Heart right ventricle (tissue), 16 donors: ENCODE results near the gene CAPN9. TPM values are rescaled to one million over a fixed set of nuclear protein-coding genes. Genes with fewer than 3 reads are reported as not detected.
A peak's percentile ranks its signal among the peaks of the same experiment; 100 is the strongest.

Experiments
- ATAC-seq, 8 donors: fragments of 200-7000 bp; cut with Tn5 transposase; one replicate each; pipeline ENCODE4 v1.9.1; 2020; ENCODE audit warnings: mild to moderate bottlenecking in 8 of 8, moderate library complexity in 8 of 8, moderate number of reproducible peaks in 1 of 8
- DNase-seq, 2 donors: peaks; one replicate each; pipeline ENCODE4 v3.0.0-alpha.2; 2020
- H3K27ac ChIP-seq, 10 donors: fragments of 200-600 bp; sonication (generic) in 2 of 10; one replicate each; pipeline versions ENCODE4 v1.5.0 to v1.8.0; 2020 to 2022; ENCODE audit warnings: mild to moderate bottlenecking in 3 of 10
- H3K27me3 ChIP-seq, 7 donors: fragments of 200-600 bp; one replicate each; pipeline ENCODE4 v1.8.0; 2021 to 2022; ENCODE audit warnings: mild to moderate bottlenecking in 2 of 7
- H3K36me3 ChIP-seq, 9 donors: fragments of 200-600 bp; sonication (generic) in 1 of 9; one replicate each; pipeline versions ENCODE4 v1.5.0 to v1.8.0; 2020 to 2022; ENCODE audit warnings: mild to moderate bottlenecking in 2 of 9
- H3K4me1 ChIP-seq, 9 donors: fragments of 200-600 bp; sonication (generic) in 1 of 9; one replicate each; pipeline versions ENCODE4 v1.5.0 to v1.8.0; 2020 to 2022; ENCODE audit warnings: mild to moderate bottlenecking in 4 of 9
- H3K4me3 ChIP-seq, 10 donors: fragments of 200-600 bp; sonication (generic) in 2 of 10; one replicate each; pipeline versions ENCODE4 v1.5.0 to v1.8.0; 2020 to 2022; ENCODE audit warnings: mild to moderate bottlenecking in 7 of 10, moderate library complexity in 2 of 10
- H3K9me3 ChIP-seq, 11 donors: fragments of 200-600 bp in 10 of 11; sonication (generic) in 2 of 11; one replicate each; pipeline versions ENCODE4 v1.5.0 to v1.8.0; 2013 to 2022; ENCODE audit warnings: mild to moderate bottlenecking in 2 of 11, control low read depth in 1 of 11, moderate library complexity in 1 of 11
- CTCF ChIP-seq, 9 donors: fragments of 200-600 bp; sonication (generic) in 2 of 9; IDR thresholded peaks; one replicate each; pipeline versions ENCODE4 v1.5.0 to v1.8.0; 2021 to 2022; ENCODE audit warnings: antibody characterized with exemption in 9 of 9, mild to moderate bottlenecking in 5 of 9, moderate library complexity in 1 of 9
- WGBS, 2 donors: extraction: QIAGEN DNeasy Blood & Tissue Kit; methylation state at CpG; one replicate each; pipeline ENCODE4 v1.1.7; 2013; ENCODE audit warnings: inconsistent platforms in 1 of 2; 5-methylcytosine and 5-hydroxymethylcytosine counted together
- intact Hi-C, 10 donors: fragments of 100-400 bp; cut with DNase I; formaldehyde crosslinking; loops; one replicate each; pipeline versions ENCODE4 v1.11.1 to v1.14.2; 2022
- polyA plus RNA-seq, 2 donors: library from polyadenylated mRNA; stranded (reverse); fragments of 200-250 nt; gene quantifications; one replicate each; pipeline ENCODE4 v1.2.3, GENCODE V29; 2013
- total RNA-seq, 10 donors: library from RNA; stranded (reverse); fragmentation: NEBNext Ultra II Directional in 3 of 10; extraction: Animal tissue kit (Norgen Biotek cat#: 25700) in 3 of 10; gene quantifications; one replicate each; pipeline versions ENCODE4 v1.2.1 to v1.2.4, GENCODE V29; 2021 to 2023
- donor health status: Arrhythmogenic right ventricular cardiomyopathy.
- donor health status: ischemic (EF 13 %, LVEDD 7.1; RV severe dilation, severe dysfunction).
- donor health status: healthy with polysubstance abuse.
- donor health status: DM: no; HTN: yes; CAD: no.
- donor health status: DM: no; HTN: no; CAD: no.
- donor health status: ischemic (EF 25% LVEDD 6.9; RV normal size, moderate dysfunction).
- donor health status: ischemic (EF 25% LVEDD 5.7; RV mildly dilated, moderate dysfunction).
- donor health status: healthy.
- donor health status: DM: yes; HTN: yes; CAD: no.
- donor health status: Ischemic cardiomyopathy.
- donor health status: ischemic (EF 35%, LVEDD 5.7; RV mildly dilated, moderate dysfunction).
- donor health status: nonischemic (EF 11% LVEDD 7.7; RV severe dilation, severe dysfunction).
- donor health status: DM: yes; HTN: yes; CAD: no.
- donor health status: PGD.
- donor health status: ischemic (EF 29% LVEDD 5.4; RV normal size, mild dysfunction).
- donor health status: nonischemic (EF 23%, LVEDD 6.1; RV moderate dilation, normal function).

The CAPN9 gene
- total and polyA plus RNA-seq, 12 donors: 0.22 to 0.25 (median 0.24) TPM; not detected in 9

- Histone ChIP-seq H3K4me3 (no peak overlapping the region), H3K27ac (no peak overlapping the region), H3K36me3 (peaks cover 0 to 23% (median 9%) of the 10 kb centered on the region in 9 donors), H3K4me1 (peaks cover 0 to 32% (median 8%) of the 10 kb centered on the region in 9 donors), H3K9me3 (peaks cover 0 to 6% (median 0%) of the 10 kb centered on the region in 11 donors), H3K27me3 (no peaks in the 10 kb centered on the region)
- intact Hi-C loops: no loop called here
- 96 to 97% methylated on average over 3 of the region's 3 CpGs for whole genome bisulfite sequencing, 2 donors
- ATAC-seq: no peak
- DNase-seq: no peak
- TF ChIP-seq CTCF (IDR thresholded peaks at IDR 0.05): no peak
Measured at GRCh38 chr1:230833511-230833910, 86.3 kb downstream of the CAPN9 start.

GRCh38 chr1:230834292-230834691 is 87.1 kb downstream of the CAPN9 start:
- Histone ChIP-seq H3K4me1 (peaks cover 0 to 31% (median 12%) of the 10 kb centered on the region in 9 donors), H3K27me3 (no peaks in the 10 kb centered on the region), H3K9me3 (peaks cover 0 to 6% (median 0%) of the 10 kb centered on the region in 11 donors), H3K4me3 (no peak overlapping the region), H3K36me3 (peaks cover 0 to 31% (median 17%) of the 10 kb centered on the region in 9 donors), H3K27ac (no peak overlapping the region)
- 38 to 42% methylated on average over 3 of the region's 3 CpGs for WGBS, 2 donors
- intact Hi-C loops: no loop called here
- no peak for TF ChIP-seq CTCF (IDR thresholded peaks at IDR 0.05)
- peak in 6 of 8 donors; percentile 41 to 67 (median 52) for ATAC-seq
- no peak for DNase-seq

- Histone ChIP-seq H3K27ac (no peak overlapping the region), H3K27me3 (no peaks in the 10 kb centered on the region), H3K4me1 (peaks cover 0 to 24% (median 12%) of the 10 kb centered on the region in 9 donors), H3K36me3 (peaks cover 0 to 51% (median 18%) of the 10 kb centered on the region in 9 donors), H3K4me3 (no peak overlapping the region), H3K9me3 (peaks cover 0 to under 1% (median 0%) of the 10 kb centered on the region in 11 donors)
- ATAC-seq (no peak), DNase-seq (no peak)
- TF ChIP-seq CTCF (IDR thresholded peaks at IDR 0.05): no peak
- WGBS, 2 donors: 97% methylated on average over 5 of the region's 5 CpGs
- intact Hi-C loops: no loop called here
Measured at GRCh38 chr1:230836347-230836746, 89.2 kb downstream of the CAPN9 start.

- peaks cover 0 to 56% (median 22%) of the 10 kb centered on the region in 9 donors for H3K36me3 ChIP-seq
- H3K27me3 ChIP-seq: no peaks in the 10 kb centered on the region
- DNase-seq (no peak), ATAC-seq (no peak)
- H3K9me3 ChIP-seq: no peaks in the 10 kb centered on the region
- H3K4me1 ChIP-seq: peaks cover 0 to 21% (median 8%) of the 10 kb centered on the region in 9 donors
- TF ChIP-seq CTCF (IDR thresholded peaks at IDR 0.05): no peak
- intact Hi-C loops: no loop called here
- H3K4me3 ChIP-seq: no peak overlapping the region
- 90 to 92% methylated on average over 5 of the region's 5 CpGs for WGBS, 2 donors
- no peak overlapping the region for H3K27ac ChIP-seq
Measured at GRCh38 chr1:230836793-230837192, 89.6 kb downstream of the CAPN9 start.
